Ovary (tissue), 9 donors: ENCODE results near the gene CALCOCO2. TPM values are rescaled to one million over a fixed set of nuclear protein-coding genes. Genes with fewer than 3 reads are reported as not detected.

Experiments used
- DNase-seq, 5 donors: peaks; one replicate each; pipeline ENCODE4 v3.0.0-alpha.2; 2019 to 2020
- H3K27ac ChIP-seq, 2 donors: fragments of 200-600 bp; one replicate each; pipeline versions ENCODE4 v1.5.1 to v1.8.0; 2019 to 2022
- H3K27me3 ChIP-seq: fragments of 200-600 bp; one replicate; pipeline ENCODE4 v1.8.0; 2022
- H3K36me3 ChIP-seq: fragments of 200-600 bp; sonication (generic); one replicate; pipeline ENCODE4 v1.5.1; 2019
- H3K4me1 ChIP-seq: one replicate; pipeline ENCODE4 v1.8.1; 2013; ENCODE audit warnings: mild to moderate bottlenecking, moderate library complexity; ENCODE audit not compliant: insufficient read depth
- H3K4me3 ChIP-seq: fragments of 200-600 bp; sonication (generic); one replicate; pipeline ENCODE4 v1.5.1; 2017
- H3K9me3 ChIP-seq, 2 donors: fragments of 200-600 bp in 1 of 2; sonication (generic) in 1 of 2; one replicate each; pipeline versions ENCODE4 v1.5.1 to v1.8.1; 2013 to 2019; ENCODE audit warnings: mild to moderate bottlenecking in 1 of 2, moderate library complexity in 1 of 2
- CTCF ChIP-seq, 3 donors: fragments of 450-650 bp in 2 of 3; fragments of 200-600 bp in 1 of 3; IDR thresholded peaks; one replicate each; pipeline versions ENCODE4 v1.5.1 to v1.8.0; 2016 to 2022; ENCODE audit warnings: antibody characterized with exemption in 3 of 3, mild to moderate bottlenecking in 1 of 3
- EP300 ChIP-seq: sonication (generic); formaldehyde crosslinking; IDR thresholded peaks from one replicate; pipeline ENCODE4 v1.6.1; 2017; ENCODE audit warnings: antibody characterized with exemption
- POLR2A ChIP-seq: fragments of 450-650 bp; IDR thresholded peaks from one replicate; pipeline ENCODE4 v1.6.1; 2017; ENCODE audit warnings: antibody characterized with exemption, mild to moderate bottlenecking, moderate library complexity
- WGBS, 3 donors: extraction: QIAGEN DNeasy Blood & Tissue Kit in 1 of 3; methylation state at CpG; one replicate each; pipeline versions ENCODE4 v1.1.5 to v1.1.7; 2013 to 2017; 5-methylcytosine and 5-hydroxymethylcytosine counted together
- intact Hi-C, 4 donors: fragments of 100-400 bp; cut with DNase I; formaldehyde crosslinking; loops; one replicate each; pipeline versions ENCODE4 v1.11.0 to v1.15.1; 2022 to 2023
- polyA plus RNA-seq, 2 donors: library from polyadenylated mRNA; stranded (reverse); fragments of 200-250 nt in 1 of 2; fragments of 350-450 nt in 1 of 2; fragmentation: Illumina TruSeq in 1 of 2; extraction: RNeasy Lipid Tissue Mini Kit (QIAGEN cat#74804) in 1 of 2; gene quantifications; one replicate each; pipeline ENCODE4 v1.2.3, GENCODE V29; 2013 to 2014
- total RNA-seq, 7 donors: library from RNA; depleted of rRNA in 2 of 7; stranded (reverse); fragments of >200 nt in 2 of 7; fragmentation: NEBNext Ultra II Directional in 3 of 7; extraction: Animal tissue kit (Norgen Biotek cat#: 25700) in 3 of 7; gene quantifications; one replicate each; pipeline versions ENCODE4 v1.1.0 to v1.2.4, GENCODE V29; 2016 to 2023
- donor health status: DM: no; HTN: no; CAD: no; lungs with moderate emphysema.
- donor health status: DM: no; HTN: no; CAD: no.
- donor health status: Bipolar disorder and iron deficiency.
- donor health status: DM: yes; HTN: yes; CAD: no.
- donor health status: DM: no; HTN: no; CAD: no.
- donor health status: DM: yes; HTN: yes; CAD: no.

CALCOCO2 gene
- total and polyA plus RNA-seq, 9 donors = 72.1 to 239 (median 159) TPM

GRCh38 chr17:48841395-48841831, 10.6 kb downstream of the CALCOCO2 start:
- peak; percentile 8 for TF ChIP-seq POLR2A
- no peak for TF ChIP-seq EP300
- H3K4me1 ChIP-seq = peaks cover 7% of the 10 kb centered on the region
- WGBS, 3 donors = 6 to 14% (median 11%) methylated on average over 3 of the region's 3 CpGs
- no peaks in the 10 kb centered on the region for H3K36me3 ChIP-seq
- H3K27me3 ChIP-seq = no peaks in the 10 kb centered on the region
- H3K4me3 ChIP-seq = peak overlapping the region; percentile 34
- no peaks in the 10 kb centered on the region for H3K9me3 ChIP-seq
- intact Hi-C loops = no loop called here
- DNase-seq = peak in 2 of 5 donors; percentile 26 to 48
- H3K27ac ChIP-seq = peak overlapping the region; percentile 70 to 77

GRCh38 chr17:48842746-48843145, 11.9 kb downstream of the CALCOCO2 start:
- no peaks in the 10 kb centered on the region for H3K9me3 ChIP-seq
- H3K27me3 ChIP-seq = no peaks in the 10 kb centered on the region
- TF ChIP-seq EP300 (no peak), CTCF (IDR thresholded peaks at IDR 0.05) (no peak), POLR2A (no peak)
- intact Hi-C loops = no loop called here
- peak overlapping the region in 1 of 2 donors; percentile 37 for H3K27ac ChIP-seq
- peaks cover 7% of the 10 kb centered on the region for H3K4me1 ChIP-seq
- DNase-seq = no peak
- no peak overlapping the region for H3K4me3 ChIP-seq
- no peaks in the 10 kb centered on the region for H3K36me3 ChIP-seq
- WGBS, 3 donors = 66 to 78% (median 77%) methylated on average over 3 of the region's 3 CpGs

- intact Hi-C loops = no loop called here
- no peaks in the 10 kb centered on the region for H3K36me3 ChIP-seq
- no peaks in the 10 kb centered on the region for H3K27me3 ChIP-seq
- TF ChIP-seq EP300 = no peak
- no peak for TF ChIP-seq CTCF (IDR thresholded peaks at IDR 0.05)
- TF ChIP-seq POLR2A = no peak
- H3K9me3 ChIP-seq = no peaks in the 10 kb centered on the region
- no peak for DNase-seq
- peaks cover 7% of the 10 kb centered on the region for H3K4me1 ChIP-seq
- no peak overlapping the region for H3K4me3 ChIP-seq
- H3K27ac ChIP-seq = no peak overlapping the region
- WGBS, 3 donors = 75 to 76% (median 76%) methylated on average over 6 of the region's 6 CpGs
Observed at GRCh38 chr17:48843187-48843900, 12.5 kb downstream of the CALCOCO2 start.

GRCh38 chr17:48850792-48851323, 20.0 kb downstream of the CALCOCO2 start:
- Histone ChIP-seq H3K9me3 (no peaks in the 10 kb centered on the region), H3K36me3 (no peaks in the 10 kb centered on the region), H3K27ac (no peak overlapping the region), H3K27me3 (no peaks in the 10 kb centered on the region), H3K4me3 (no peak overlapping the region), H3K4me1 (no peaks in the 10 kb centered on the region)
- WGBS, 3 donors = 97 to 99% (median 99%) methylated on average over 4 of the region's 4 CpGs
- intact Hi-C loops = no loop called here
- DNase-seq = no peak
- TF ChIP-seq EP300 = no peak
- TF ChIP-seq POLR2A = no peak
- TF ChIP-seq CTCF (IDR thresholded peaks at IDR 0.05) = no peak
